Neuronal stem cell (in vitro differentiated cells): ENCODE measurements around the gene PATL1.
"Not testable (repeated sequence)": the region's sequence is repeated elsewhere in the genome, so short reads cannot be mapped to it uniquely, and the experiment has no call there.

Experiments used
- DNase-seq: peaks from one replicate; pipeline ENCODE4 v3.0.0-alpha.2; 2013; ENCODE audit warnings: low spot score
- H2AFZ ChIP-seq: one replicate; pipeline ENCODE4 v1.6.1; 2013; ENCODE audit warnings: mild to moderate bottlenecking, low read length, inconsistent platforms
- H2AK5ac ChIP-seq: 2 replicates; pipeline ENCODE4 v1.6.1; 2013; ENCODE audit warnings: low read depth, mild to moderate bottlenecking, inconsistent platforms, low read length, moderate library complexity, mixed read lengths
- H2BK120ac ChIP-seq: 2 replicates; pipeline ENCODE4 v1.6.1; 2013; ENCODE audit warnings: low read depth, mild to moderate bottlenecking, inconsistent platforms, low read length, moderate library complexity, mixed read lengths
- H2BK12ac ChIP-seq: one replicate; pipeline ENCODE4 v1.6.1; 2013; ENCODE audit warnings: low read length, inconsistent platforms
- H2BK15ac ChIP-seq: 2 replicates; pipeline ENCODE4 v1.6.1; 2013; ENCODE audit warnings: mild to moderate bottlenecking, low read length, inconsistent platforms, mixed read lengths
- H2BK5ac ChIP-seq: one replicate; pipeline ENCODE4 v1.6.1; 2013; ENCODE audit warnings: inconsistent platforms, mild to moderate bottlenecking, low read length, moderate library complexity
- H3K14ac ChIP-seq: one replicate; pipeline ENCODE4 v1.6.1; 2013; ENCODE audit warnings: low read length, inconsistent platforms
- H3K18ac ChIP-seq: 2 replicates; pipeline ENCODE4 v1.6.1; 2013; ENCODE audit warnings: low read length, inconsistent platforms
- H3K23ac ChIP-seq: 2 replicates; pipeline ENCODE4 v1.6.1; 2013; ENCODE audit warnings: low read depth, mild to moderate bottlenecking, mixed read lengths, low read length, inconsistent platforms; ENCODE audit not compliant: poor library complexity
- H3K27ac ChIP-seq: replicated peaks from 3 replicates; pipeline ENCODE4 v1.5.1; 2013; ENCODE audit warnings: low read length, inconsistent platforms
- H3K27me3 ChIP-seq, 3 experiments: 2 replicates each; pipeline ENCODE4 v1.6.1; 2013; ENCODE audit warnings: low read length in 3 of 3, mild to moderate bottlenecking in 2 of 3, inconsistent platforms in 1 of 3, low read depth in 1 of 3, mixed read lengths in 1 of 3, moderate library complexity in 1 of 3; ENCODE audit not compliant: control insufficient read depth in 3 of 3, insufficient read depth in 3 of 3
- H3K36me3 ChIP-seq, 2 donors: replicated peaks in 1 of 2; 2 replicates each; pipeline ENCODE4 v1.6.1; 2013; ENCODE audit warnings: low read length in 2 of 2; ENCODE audit not compliant: control insufficient read depth in 2 of 2, insufficient read depth in 2 of 2
- H3K4ac ChIP-seq: 2 replicates; pipeline ENCODE4 v1.6.1; 2013; ENCODE audit warnings: inconsistent platforms, mild to moderate bottlenecking, low read length, moderate library complexity
- H3K4me1 ChIP-seq, 2 donors: 1 replicate in 1 of 2; 2 replicates in 1 of 2; pipeline ENCODE4 v1.6.1; 2013; ENCODE audit warnings: low read length in 2 of 2, low read depth in 1 of 2; ENCODE audit not compliant: control insufficient read depth in 2 of 2, insufficient read depth in 1 of 2
- H3K4me2 ChIP-seq: one replicate; pipeline ENCODE4 v1.6.1; 2013; ENCODE audit warnings: mild to moderate bottlenecking, low read length, inconsistent platforms; ENCODE audit not compliant: insufficient read depth, poor library complexity, severe bottlenecking
- H3K4me3 ChIP-seq, 2 donors: 2 replicates each; pipeline ENCODE4 v1.5.1; 2013; ENCODE audit warnings: low read length in 2 of 2, mild to moderate bottlenecking in 2 of 2, inconsistent platforms in 1 of 2, moderate library complexity in 1 of 2
- H3K79me1 ChIP-seq: one replicate; pipeline ENCODE4 v1.6.1; 2013; ENCODE audit warnings: low read depth, mild to moderate bottlenecking, inconsistent platforms, low read length, moderate library complexity
- H3K9ac ChIP-seq: one replicate; pipeline ENCODE4 v1.6.1; 2013; ENCODE audit warnings: mild to moderate bottlenecking, low read depth, low read length, inconsistent platforms; ENCODE audit not compliant: poor library complexity
- H3K9me3 ChIP-seq, 2 donors: replicated peaks in 1 of 2; 2 replicates each; pipeline versions ENCODE3 to v1.6.1; 2013; ENCODE audit warnings: low read length in 2 of 2, mild to moderate bottlenecking in 2 of 2, inconsistent platforms in 1 of 2, low read depth in 1 of 2, mixed read lengths in 1 of 2, moderate library complexity in 1 of 2; ENCODE audit not compliant: control insufficient read depth in 2 of 2, insufficient read depth in 1 of 2
- H4K8ac ChIP-seq: one replicate; pipeline ENCODE4 v1.6.1; 2013; ENCODE audit warnings: low read depth, mild to moderate bottlenecking, inconsistent platforms, low read length, moderate library complexity
- H4K91ac ChIP-seq: one replicate; pipeline ENCODE4 v1.6.1; 2013; ENCODE audit warnings: low read length, low read depth, mild to moderate bottlenecking, inconsistent platforms; ENCODE audit not compliant: poor library complexity
- WGBS, 2 donors: extraction: QIAGEN DNeasy Blood & Tissue Kit; methylation state at CpG; one replicate each; pipeline ENCODE4 v1.1.7; 2013; ENCODE audit warnings: missing lambda C conversion rate in 2 of 2, mixed read lengths in 1 of 2; ENCODE audit not compliant: insufficient read length in 2 of 2, insufficient replicate concordance in 1 of 2; ENCODE audit errors: extremely low coverage in 2 of 2; 5-methylcytosine and 5-hydroxymethylcytosine counted together

PATL1 gene

GRCh38 chr11:59630493-59630892, 38.3 kb downstream of the PATL1 start:
- Histone ChIP-seq H2BK120ac (no peak overlapping the region), H2AFZ (no peak overlapping the region), H3K14ac (no peak overlapping the region)

GRCh38 chr11:59629996-59630395, 38.8 kb downstream of the PATL1 start:
- Histone ChIP-seq H3K4me2 (no peak overlapping the region), H2AFZ (no peak overlapping the region), H3K79me1 (no peaks in the 10 kb centered on the region), H3K4ac (no peak overlapping the region), H3K36me3 (no peaks in the 10 kb centered on the region), H3K9me3 (no peaks in the 10 kb centered on the region), H3K23ac (no peak overlapping the region), H3K14ac (no peak overlapping the region), H2BK15ac (no peak overlapping the region), H2BK120ac (no peak overlapping the region), H4K8ac (no peak overlapping the region), H3K27ac (no peak overlapping the region), H3K27me3 (no peaks in the 10 kb centered on the region), H2BK12ac (no peak overlapping the region), H3K4me1 (no peaks in the 10 kb centered on the region), H2BK5ac (no peak overlapping the region), H3K4me3 (no peak overlapping the region), H4K91ac (no peak overlapping the region), H3K9ac (no peak overlapping the region), H2AK5ac (no peak overlapping the region), H3K18ac (no peak overlapping the region)
- DNase-seq: no peak

More at GRCh38 chr11:59630493-59630892, 38.3 kb downstream of the PATL1 start:
- Histone ChIP-seq H2BK5ac (no peak overlapping the region), H3K79me1 (no peaks in the 10 kb centered on the region), H2AK5ac (no peak overlapping the region), H2BK15ac (no peak overlapping the region), H3K4ac (no peak overlapping the region), H3K9ac (no peak overlapping the region), H3K9me3 (no peaks in the 10 kb centered on the region), H2BK12ac (no peak overlapping the region), H4K91ac (no peak overlapping the region), H3K36me3 (peaks cover 0 to 3% of the 10 kb centered on the region in 2 donors), H3K4me1 (no peaks in the 10 kb centered on the region), H3K27ac (no peak overlapping the region), H3K4me3 (no peak overlapping the region), H3K18ac (no peak overlapping the region), H3K4me2 (no peak overlapping the region), H3K23ac (no peak overlapping the region), H3K27me3 (no peaks in the 10 kb centered on the region), H4K8ac (no peak overlapping the region)
- no CpG with 5 or more reads among the region's 2 CpGs for WGBS, 2 donors
- DNase-seq: no peak

DNA sequence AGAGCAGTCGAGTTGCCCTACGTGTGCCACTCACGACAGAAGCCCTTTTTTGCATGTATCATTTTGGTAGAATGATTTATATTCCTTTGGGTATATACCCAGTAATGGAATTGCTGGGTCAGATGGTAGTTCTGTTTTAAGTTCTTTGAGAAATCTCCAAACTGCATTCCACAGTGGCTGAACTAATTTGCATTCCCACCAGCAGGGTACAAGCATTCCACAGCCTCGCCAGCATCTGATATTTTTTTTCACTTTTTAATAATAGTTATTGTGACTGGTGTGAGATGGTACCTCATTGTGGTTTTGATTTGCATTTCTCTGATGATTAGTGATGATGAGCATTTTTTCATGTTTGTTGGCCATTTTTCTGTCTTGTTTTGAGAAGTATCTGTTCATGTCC, 41.9 kb downstream of the PATL1 start:
- not testable (repeated sequence) for H3K4me3 ChIP-seq, H4K8ac ChIP-seq, H3K4me2 ChIP-seq, H3K4ac ChIP-seq, H2BK15ac ChIP-seq, H2AFZ ChIP-seq, H3K4me1 ChIP-seq, H3K23ac ChIP-seq, H3K9me3 ChIP-seq, DNase-seq, H2AK5ac ChIP-seq, H3K79me1 ChIP-seq, H2BK12ac ChIP-seq, H4K91ac ChIP-seq, H3K18ac ChIP-seq, H3K9ac ChIP-seq, H2BK5ac ChIP-seq, H3K36me3 ChIP-seq, H3K27me3 ChIP-seq, H3K27ac ChIP-seq, H2BK120ac ChIP-seq, H3K14ac ChIP-seq
- WGBS, 2 donors: no CpG with 5 or more reads among the region's 4 CpGs

DNA sequence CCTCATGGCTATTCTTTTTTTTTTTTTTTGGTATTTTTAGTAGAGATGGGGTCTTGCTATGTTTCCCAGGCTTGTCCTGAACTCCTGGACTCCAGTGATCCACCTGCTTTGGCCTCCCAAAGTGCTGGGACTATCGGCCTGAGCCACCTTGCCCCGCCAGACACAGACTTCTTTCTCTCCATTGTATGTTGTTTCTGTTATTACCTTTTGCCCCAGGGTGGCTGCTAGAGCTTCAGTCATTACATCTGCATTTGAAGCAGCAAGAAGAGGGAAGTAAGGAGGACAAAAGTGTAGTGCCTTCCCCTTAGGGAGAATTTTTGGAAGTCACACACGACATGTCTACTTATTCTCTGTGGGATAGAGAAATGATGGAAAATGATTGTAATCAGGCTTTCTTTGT, 43.1 kb downstream of the PATL1 start:
- Histone ChIP-seq H2AFZ (no peak overlapping the region), H3K79me1 (no peaks in the 10 kb centered on the region), H3K36me3 (no peaks in the 10 kb centered on the region), H3K14ac (no peak overlapping the region), H3K4me1 (no peaks in the 10 kb centered on the region), H2BK12ac (no peak overlapping the region), H3K9me3 (no peaks in the 10 kb centered on the region), H3K27ac (no peak overlapping the region), H4K8ac (no peak overlapping the region), H3K18ac (no peak overlapping the region), H2BK120ac (no peak overlapping the region), H4K91ac (no peak overlapping the region), H3K4me3 (no peak overlapping the region), H2BK15ac (no peak overlapping the region), H3K27me3 (no peaks in the 10 kb centered on the region), H3K4me2 (no peak overlapping the region), H2AK5ac (no peak overlapping the region), H3K23ac (no peak overlapping the region), H3K9ac (no peak overlapping the region), H3K4ac (no peak overlapping the region), H2BK5ac (no peak overlapping the region)
- WGBS, 2 donors: no CpG with 5 or more reads among the region's 3 CpGs
- DNase-seq: no peak
